Measurements from ENCODE around the gene IGFBP1. TPM values are rescaled to one million over a fixed set of nuclear protein-coding genes. Genes with fewer than 3 reads are reported as not detected.
"Not testable (repeated sequence)": the region's sequence is repeated elsewhere in the genome, so short reads cannot be mapped to it uniquely, and the experiment has no call there.

Gene IGFBP1
- total RNA-seq: not detected

DNA sequence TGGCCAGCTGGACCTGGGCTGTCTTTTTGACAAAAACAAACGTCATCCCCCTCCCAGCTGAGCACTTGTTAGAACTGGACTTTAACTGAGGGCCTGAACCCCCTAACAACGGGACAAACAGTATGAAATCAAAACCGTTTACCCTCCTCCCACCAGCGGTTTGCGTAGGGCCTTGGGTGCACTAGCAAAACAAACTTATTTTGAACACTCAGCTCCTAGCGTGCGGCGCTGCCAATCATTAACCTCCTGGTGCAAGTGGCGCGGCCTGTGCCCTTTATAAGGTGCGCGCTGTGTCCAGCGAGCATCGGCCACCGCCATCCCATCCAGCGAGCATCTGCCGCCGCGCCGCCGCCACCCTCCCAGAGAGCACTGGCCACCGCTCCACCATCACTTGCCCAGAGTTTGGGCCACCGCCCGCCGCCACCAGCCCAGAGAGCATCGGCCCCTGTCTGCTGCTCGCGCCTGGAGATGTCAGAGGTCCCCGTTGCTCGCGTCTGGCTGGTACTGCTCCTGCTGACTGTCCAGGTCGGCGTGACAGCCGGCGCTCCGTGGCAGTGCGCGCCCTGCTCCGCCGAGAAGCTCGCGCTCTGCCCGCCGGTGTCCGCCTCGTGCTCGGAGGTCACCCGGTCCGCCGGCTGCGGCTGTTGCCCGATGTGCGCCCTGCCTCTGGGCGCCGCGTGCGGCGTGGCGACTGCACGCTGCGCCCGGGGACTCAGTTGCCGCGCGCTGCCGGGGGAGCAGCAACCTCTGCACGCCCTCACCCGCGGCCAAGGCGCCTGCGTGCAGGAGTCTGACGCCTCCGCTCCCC is at the start of gene IGFBP1:
IGFBP1 (plus strand) TSS at position 304 of the 808 bp plus-strand sequence; CDS start at position 469, 165 bp downstream.
- CTCF ChIA-PET: interaction anchor here (0.6 to 1.8 kb wide), 2 partner anchors 34 to 100 kb away, joined by 3 to 5 read pairs; no protein-coding TSS in a partner anchor
- Mint-ChIP-seq H3K36me3 (no peaks in the 10 kb centered on the region), H3K27ac (no peak within 1 kb of the TSS), H3K4me3 (no peak within 1 kb of the TSS), H3K4me1 (ENCODE audit: low read depth) (peaks cover 2% of the 10 kb centered on the region), H3K9me3 (no peaks in the 10 kb centered on the region), H3K27me3 (peaks cover 48% of the 10 kb centered on the region)
- intact Hi-C loops (cut with micrococcal nuclease): no loop called here
- POLR2A ChIA-PET: no interaction called here
- DNase-seq: no peak

DNA sequence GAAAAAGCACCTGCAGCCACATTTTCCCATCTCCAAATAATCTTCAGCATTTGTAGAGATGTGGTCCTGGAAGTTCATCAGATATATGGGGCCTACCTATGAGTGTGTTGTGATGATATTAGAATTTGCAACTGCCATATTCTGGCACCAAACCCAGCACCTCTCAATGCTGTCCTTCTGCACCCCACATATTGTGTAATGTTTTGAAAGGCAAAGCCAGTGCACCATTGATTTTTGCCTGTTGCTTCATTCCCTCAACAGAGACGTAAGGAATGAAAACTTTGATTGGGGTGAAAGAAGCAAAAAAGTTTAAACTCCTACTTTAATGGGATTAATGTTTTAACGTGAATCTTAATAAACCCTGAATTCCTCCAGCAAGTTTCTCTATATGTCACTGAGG is 49.4 kb upstream of the IGFBP1 start:
- POLR2A ChIA-PET; H3K36me3 Mint-ChIP-seq; H3K4me1 Mint-ChIP-seq (ENCODE audit: low read depth); H3K9me3 Mint-ChIP-seq; H3K27me3 Mint-ChIP-seq; H3K27ac Mint-ChIP-seq; DNase-seq; H3K4me3 Mint-ChIP-seq; intact Hi-C loops (cut with micrococcal nuclease); CTCF ChIA-PET: not testable (repeated sequence)

DNA sequence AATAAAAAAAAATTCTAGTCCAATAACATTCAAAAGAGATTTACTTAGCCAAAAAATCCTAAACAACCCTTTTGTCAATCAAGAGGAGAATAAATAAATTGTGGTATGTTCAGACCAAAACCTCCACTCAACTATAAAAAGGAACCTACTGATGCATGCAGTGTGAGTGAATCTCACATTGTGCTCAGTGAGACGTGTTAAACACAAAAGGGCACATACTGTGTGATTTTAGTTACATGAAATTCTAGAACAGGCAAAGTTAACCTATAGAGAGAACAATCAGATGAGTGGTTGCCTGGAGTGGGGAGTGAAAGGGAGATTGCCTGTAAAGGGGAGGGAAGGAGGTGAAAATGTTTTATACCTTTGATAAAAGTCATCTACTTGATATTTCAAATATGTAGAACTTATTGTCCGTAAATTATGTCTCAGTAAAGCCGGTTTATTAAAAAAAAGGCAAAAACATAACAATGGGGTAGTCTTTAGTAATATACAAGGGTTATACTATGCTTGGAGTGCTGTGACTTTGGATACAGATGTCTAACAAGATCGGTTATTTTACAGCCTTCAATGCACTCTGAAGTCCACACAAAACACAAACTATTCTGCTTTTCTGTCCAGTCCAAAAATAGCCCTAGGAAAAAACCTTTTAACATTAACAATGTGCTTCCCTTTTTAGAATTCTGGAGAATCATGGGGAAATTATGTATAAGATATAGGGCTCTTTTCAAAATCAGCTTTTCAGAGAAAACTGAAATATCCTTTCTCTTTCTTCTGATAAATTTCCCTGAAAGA is 46.2 kb upstream of the IGFBP1 start:
- H3K4me3 Mint-ChIP-seq; POLR2A ChIA-PET; H3K36me3 Mint-ChIP-seq; DNase-seq; H3K27me3 Mint-ChIP-seq; H3K4me1 Mint-ChIP-seq (ENCODE audit: low read depth); H3K9me3 Mint-ChIP-seq; intact Hi-C loops (cut with micrococcal nuclease); CTCF ChIA-PET; H3K27ac Mint-ChIP-seq: not testable (repeated sequence)

DNA sequence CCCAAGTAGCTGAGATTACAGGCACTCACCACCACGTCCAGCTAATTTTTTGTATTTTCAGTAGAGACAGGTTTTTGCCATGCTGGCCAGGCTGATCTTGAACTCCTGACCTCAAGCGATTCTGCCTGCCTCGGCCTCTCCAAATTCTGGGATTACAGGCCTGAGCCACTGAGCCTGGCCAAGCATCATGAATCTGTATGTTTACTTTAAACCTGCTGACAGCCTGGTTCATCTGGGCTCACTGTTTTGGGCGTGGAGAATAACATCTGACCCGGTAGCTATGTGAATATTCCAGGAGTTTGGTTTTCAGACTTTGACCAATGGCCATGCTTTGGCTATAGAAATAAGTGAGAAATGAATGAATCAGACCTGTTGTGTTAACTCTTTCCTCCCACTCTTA is 41.8 kb upstream of the IGFBP1 start:
- intact Hi-C loops (cut with micrococcal nuclease); CTCF ChIA-PET; H3K9me3 Mint-ChIP-seq; H3K27ac Mint-ChIP-seq; H3K4me3 Mint-ChIP-seq; POLR2A ChIA-PET; DNase-seq; H3K27me3 Mint-ChIP-seq; H3K4me1 Mint-ChIP-seq (ENCODE audit: low read depth); H3K36me3 Mint-ChIP-seq: not testable (repeated sequence)

DNA sequence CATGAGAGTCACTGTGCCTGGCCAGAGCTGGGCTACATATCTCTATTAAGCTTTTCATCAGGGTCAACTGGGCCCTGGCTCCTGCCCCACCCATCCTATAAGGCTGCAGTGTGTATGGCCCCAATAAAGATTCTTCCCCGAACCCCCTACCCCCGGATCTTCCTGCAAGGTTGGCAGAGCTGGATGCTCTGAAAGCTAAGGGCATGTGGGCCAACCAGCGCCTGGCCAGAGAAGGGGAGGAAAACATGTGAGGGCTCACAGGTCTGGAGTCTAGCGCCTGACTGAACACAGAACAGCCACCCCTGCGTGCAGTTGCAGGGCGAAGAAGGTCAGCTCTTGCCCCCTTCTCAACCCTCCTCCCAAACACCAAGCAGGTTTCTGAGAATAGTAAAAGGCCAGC is 39.6 kb upstream of the IGFBP1 start:
- H3K27me3 Mint-ChIP-seq; H3K9me3 Mint-ChIP-seq; CTCF ChIA-PET; H3K4me1 Mint-ChIP-seq (ENCODE audit: low read depth); POLR2A ChIA-PET; DNase-seq; H3K27ac Mint-ChIP-seq; intact Hi-C loops (cut with micrococcal nuclease); H3K36me3 Mint-ChIP-seq; H3K4me3 Mint-ChIP-seq: not testable (repeated sequence)

DNA sequence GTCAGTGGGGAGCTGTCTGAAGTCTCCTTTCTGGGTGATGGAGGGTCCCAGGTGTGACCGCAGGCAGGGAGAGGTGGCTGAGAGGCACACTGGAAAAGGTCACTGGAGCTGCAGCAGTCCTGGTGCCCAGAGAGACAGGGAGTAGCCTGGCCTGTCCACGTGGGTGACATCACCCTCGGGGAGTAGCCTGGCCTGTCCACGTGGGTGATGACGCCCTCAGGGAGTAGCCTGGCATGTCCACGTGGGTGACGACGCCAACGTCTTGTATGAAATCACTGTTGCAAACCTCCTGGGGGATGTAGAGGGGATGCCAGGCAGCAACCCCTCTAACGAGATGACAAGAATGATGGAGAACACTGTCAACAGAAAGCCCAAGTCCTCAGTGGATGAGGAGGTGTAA is 35.3 kb upstream of the IGFBP1 start:
- CTCF ChIA-PET; H3K36me3 Mint-ChIP-seq; POLR2A ChIA-PET; H3K4me1 Mint-ChIP-seq (ENCODE audit: low read depth); H3K4me3 Mint-ChIP-seq; H3K9me3 Mint-ChIP-seq; H3K27me3 Mint-ChIP-seq; DNase-seq; H3K27ac Mint-ChIP-seq: not testable (repeated sequence)
- intact Hi-C loops (cut with micrococcal nuclease): loop anchor here (10.0 kb wide), 1 partner anchor 178 kb away; no protein-coding TSS in a partner anchor

DNA sequence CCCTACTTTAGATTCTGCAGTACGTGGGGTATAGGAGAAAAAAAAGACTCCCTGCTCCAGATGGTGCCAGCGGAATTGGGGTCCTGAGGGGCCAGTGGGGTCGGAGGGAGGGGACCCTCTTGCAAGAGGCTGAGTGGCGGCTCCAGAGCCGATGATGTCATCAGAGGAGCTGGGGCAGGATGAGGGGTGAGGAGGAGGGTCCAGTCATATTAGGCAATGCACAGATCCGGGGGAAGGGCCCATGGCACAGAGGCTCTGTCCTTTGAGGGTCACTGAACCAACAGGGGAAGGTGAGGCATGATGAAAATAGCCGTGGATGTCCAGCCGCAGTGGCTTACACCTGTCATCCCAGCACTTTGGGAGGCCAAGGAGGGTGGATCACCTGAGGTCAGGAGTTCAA is 34.8 kb upstream of the IGFBP1 start:
- CTCF ChIA-PET: interaction anchor here (1.4 kb wide), 1 partner anchor 190 kb away, joined by 7 read pairs; no protein-coding TSS in a partner anchor
- H3K4me1 Mint-ChIP-seq (ENCODE audit: low read depth); H3K27me3 Mint-ChIP-seq; H3K36me3 Mint-ChIP-seq; H3K4me3 Mint-ChIP-seq; H3K9me3 Mint-ChIP-seq; POLR2A ChIA-PET; DNase-seq; H3K27ac Mint-ChIP-seq: not testable (repeated sequence)
- intact Hi-C loops (cut with micrococcal nuclease): loop anchor here (10.0 kb wide), 1 partner anchor 179 kb away; no protein-coding TSS in a partner anchor

DNA sequence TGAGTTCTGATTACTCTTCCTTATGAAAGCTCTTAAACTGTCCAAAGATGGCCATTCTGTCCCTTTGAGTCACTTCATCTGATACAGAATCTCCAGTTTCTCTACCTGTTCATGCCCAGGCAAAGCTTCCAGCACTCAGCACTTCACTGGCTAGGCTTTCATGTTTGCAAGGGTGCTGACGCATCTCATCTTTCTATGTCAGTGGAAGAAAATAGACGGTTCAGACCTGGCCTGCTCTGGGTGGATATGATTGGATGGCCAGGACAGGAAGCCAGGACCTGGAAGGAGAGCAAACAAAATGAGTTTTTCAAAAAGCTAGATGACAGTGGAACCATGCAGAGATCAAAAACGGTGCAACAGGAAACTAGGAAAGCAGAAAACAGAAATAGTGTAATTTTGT is 32.6 kb upstream of the IGFBP1 start:
- intact Hi-C loops (cut with micrococcal nuclease): loop anchor here (2.0 to 10.0 kb wide), 2 partner anchors 181 to 701 kb away; no protein-coding TSS in a partner anchor
- DNase-seq; H3K36me3 Mint-ChIP-seq; H3K4me1 Mint-ChIP-seq (ENCODE audit: low read depth); H3K4me3 Mint-ChIP-seq; POLR2A ChIA-PET; H3K27ac Mint-ChIP-seq; H3K27me3 Mint-ChIP-seq; H3K9me3 Mint-ChIP-seq: not testable (repeated sequence)
- CTCF ChIA-PET: interaction anchor here (1.6 kb wide), 1 partner anchor 193 kb away, joined by 7 read pairs; no protein-coding TSS in a partner anchor

DNA sequence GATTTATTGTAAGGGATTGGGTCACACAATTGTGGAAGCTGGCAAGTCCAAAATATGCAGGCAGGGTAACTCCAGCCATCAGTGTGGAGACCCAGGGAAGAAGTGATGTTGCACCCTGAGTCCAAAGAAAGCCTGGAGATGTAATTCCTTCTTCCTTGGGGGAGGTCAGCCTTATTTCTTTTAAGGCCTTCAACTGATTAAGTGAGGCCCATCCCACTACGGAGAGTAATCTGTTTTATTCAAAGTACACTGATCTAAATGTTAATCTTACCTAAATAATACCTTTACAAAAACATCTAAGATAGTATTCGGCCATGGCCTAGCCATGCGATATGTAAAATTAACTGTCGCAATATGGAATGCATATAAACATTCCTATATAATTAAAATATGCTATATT is 31.4 kb upstream of the IGFBP1 start:
- H3K27me3 Mint-ChIP-seq; H3K4me3 Mint-ChIP-seq; DNase-seq; CTCF ChIA-PET; H3K9me3 Mint-ChIP-seq; H3K27ac Mint-ChIP-seq; POLR2A ChIA-PET; H3K36me3 Mint-ChIP-seq; H3K4me1 Mint-ChIP-seq (ENCODE audit: low read depth): not testable (repeated sequence)
- intact Hi-C loops (cut with micrococcal nuclease): loop anchor here (10.0 kb wide), 1 partner anchor 182 kb away; no protein-coding TSS in a partner anchor

DNA sequence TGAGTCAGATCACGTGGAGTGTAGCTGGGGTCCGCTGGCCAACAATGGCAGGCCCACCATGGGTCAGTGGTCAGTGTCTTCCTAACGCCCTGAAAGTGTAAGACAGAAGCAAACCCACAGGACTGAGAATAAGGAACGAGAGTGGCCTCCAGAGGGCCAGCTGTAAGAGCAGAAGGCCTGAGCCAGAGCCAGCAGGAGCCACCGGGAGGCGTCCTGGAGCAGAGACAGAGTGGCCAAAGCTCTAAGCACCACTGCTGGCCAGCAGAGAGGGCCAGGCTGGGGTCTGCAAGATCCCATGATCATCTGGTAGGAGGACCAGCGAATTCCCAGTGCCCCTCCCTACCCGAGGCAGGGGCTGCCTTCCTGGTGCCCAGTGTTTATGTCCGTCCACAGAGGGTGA is 24.6 kb upstream of the IGFBP1 start:
- CTCF ChIA-PET: interaction anchor here (0.6 kb wide), 1 partner anchor 605 kb away, joined by 3 read pairs; no protein-coding TSS in a partner anchor
- Mint-ChIP-seq H3K9me3 (no peaks in the 10 kb centered on the region), H3K27ac (no peak overlapping the region), H3K27me3 (peaks cover 3% of the 10 kb centered on the region), H3K4me3 (no peak overlapping the region), H3K4me1 (ENCODE audit: low read depth) (no peaks in the 10 kb centered on the region), H3K36me3 (no peaks in the 10 kb centered on the region)
- no peak for DNase-seq
- intact Hi-C loops (cut with micrococcal nuclease): no loop called here
- POLR2A ChIA-PET: no interaction called here

DNA sequence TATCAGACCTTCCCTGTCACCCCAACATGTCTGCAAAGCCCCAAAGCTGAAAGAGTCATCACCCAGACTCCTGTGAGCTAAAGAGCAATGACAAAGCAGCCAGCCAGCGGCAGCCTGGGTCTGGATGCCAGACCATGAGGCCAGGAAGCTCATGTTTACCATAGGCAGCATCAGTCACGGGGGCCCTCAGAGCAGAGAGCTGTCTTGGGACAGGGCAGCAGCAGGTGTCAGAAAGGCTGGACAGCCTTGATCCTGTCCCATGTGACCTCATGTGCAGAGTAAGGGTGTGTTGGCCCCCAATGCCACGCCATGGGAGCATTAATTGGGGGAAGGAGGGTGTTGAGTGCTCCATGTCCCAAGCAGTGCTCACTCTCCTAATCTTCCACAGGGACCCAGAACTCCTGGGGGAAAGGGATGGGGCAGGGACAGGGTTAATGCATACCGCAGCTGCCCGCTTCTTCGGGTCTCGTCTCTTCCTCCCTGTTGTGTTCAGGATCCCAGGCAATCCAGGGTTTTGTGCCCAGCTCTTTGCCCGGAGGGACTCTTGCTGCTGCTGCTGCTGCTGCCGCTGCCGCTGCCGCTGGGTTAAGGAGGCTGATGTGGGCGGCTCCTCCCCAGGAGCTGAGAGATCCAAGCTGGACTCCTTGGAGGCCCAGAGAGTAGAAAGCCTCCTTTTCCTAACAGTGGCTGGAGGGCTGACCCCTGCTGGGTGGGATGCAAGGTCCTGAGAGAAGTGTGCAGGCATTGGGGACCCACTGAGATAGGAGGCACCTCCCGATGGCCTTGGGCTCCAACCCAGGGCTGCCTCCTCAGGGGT is 22.5 kb upstream of the IGFBP1 start:
- intact Hi-C loops (cut with micrococcal nuclease): no loop called here
- no peaks in the 10 kb centered on the region for H3K4me1 Mint-ChIP-seq (ENCODE audit: low read depth)
- ChIA-PET POLR2A (no interaction called here), CTCF (interaction anchor here (1.0 kb wide), 1 partner anchor 13 kb away, joined by 3 read pairs; no protein-coding TSS in a partner anchor)
- no peaks in the 10 kb centered on the region for H3K36me3 Mint-ChIP-seq
- peaks cover 7% of the 10 kb centered on the region for H3K27me3 Mint-ChIP-seq
- DNase-seq: no peak
- no peak overlapping the region for H3K27ac Mint-ChIP-seq
- H3K9me3 Mint-ChIP-seq: no peaks in the 10 kb centered on the region
- no peak overlapping the region for H3K4me3 Mint-ChIP-seq

DNA sequence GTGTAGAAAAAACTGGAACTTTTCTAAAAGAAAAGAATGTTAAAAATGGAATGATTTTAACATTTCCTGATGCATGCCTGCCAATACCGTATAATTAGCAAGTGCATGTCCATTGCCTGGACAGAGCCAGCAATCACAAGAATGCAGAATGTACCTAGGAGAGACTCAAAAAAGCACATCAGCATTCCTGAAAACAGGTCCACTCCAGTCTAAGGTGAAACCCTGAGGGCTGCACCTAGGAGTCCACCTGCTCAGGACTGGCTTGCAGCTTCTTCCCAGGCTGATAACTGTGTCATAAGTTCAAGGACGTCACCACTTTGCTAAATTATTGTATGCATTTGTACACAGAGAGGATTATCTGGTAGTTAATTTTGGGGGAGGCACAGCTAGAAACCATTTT is 20.8 kb upstream of the IGFBP1 start:
- no peaks in the 10 kb centered on the region for H3K36me3 Mint-ChIP-seq
- peaks cover 4% of the 10 kb centered on the region for H3K27me3 Mint-ChIP-seq
- POLR2A ChIA-PET: no interaction called here
- no peaks in the 10 kb centered on the region for H3K9me3 Mint-ChIP-seq
- no peak overlapping the region for H3K27ac Mint-ChIP-seq
- no peak overlapping the region for H3K4me3 Mint-ChIP-seq
- intact Hi-C loops (cut with micrococcal nuclease): no loop called here
- CTCF ChIA-PET: no interaction called here
- DNase-seq: no peak
- no peaks in the 10 kb centered on the region for H3K4me1 Mint-ChIP-seq (ENCODE audit: low read depth)
